HG03442 (cell line): Measurements from ENCODE around the gene AGTRAP.

Experiments used
- ATAC-seq: cut with Tn5 transposase; IDR thresholded peaks from one replicate; pipeline ENCODE4 v1.9.1; 2021; ENCODE audit warnings: mild to moderate bottlenecking, moderate library complexity; ENCODE audit not compliant: unreplicated experiment

Gene AGTRAP

DNA sequence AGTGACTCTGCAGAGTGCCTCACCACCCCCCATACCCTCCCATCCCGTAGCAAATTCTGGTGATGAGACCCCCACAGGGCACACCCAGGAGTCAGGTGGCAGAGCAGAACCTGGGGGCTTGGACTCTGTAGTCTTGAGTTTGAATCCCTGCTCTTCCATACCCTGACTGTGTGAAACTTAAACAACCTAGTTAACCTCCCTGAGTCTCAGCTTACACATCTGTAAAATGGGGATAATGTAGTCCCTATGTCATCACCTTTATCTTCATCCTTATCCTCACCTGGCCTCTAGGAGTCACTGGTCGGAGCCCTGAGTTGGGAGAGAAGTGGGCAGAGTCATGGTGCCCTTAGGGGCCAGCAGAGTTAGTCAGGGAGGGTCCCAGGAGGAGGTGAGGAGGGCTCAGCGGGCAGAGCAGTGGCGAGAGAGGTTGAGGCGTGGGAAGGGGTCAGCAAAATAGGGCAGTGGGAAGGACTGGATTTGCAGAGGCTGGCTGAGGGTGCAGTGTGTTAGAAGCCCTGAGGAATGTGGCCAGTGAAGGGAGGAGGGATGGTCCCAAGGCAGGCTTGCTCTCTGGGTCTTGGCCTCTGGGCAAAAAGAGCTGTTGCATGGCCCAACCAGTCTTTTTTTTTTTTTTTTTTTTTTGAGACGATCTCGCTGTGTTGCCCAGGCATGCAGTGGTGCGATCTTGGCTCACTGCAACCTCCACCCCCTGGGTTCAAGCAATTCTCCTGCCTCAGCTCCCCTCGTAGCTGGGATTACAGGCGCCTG, 44.6 kb downstream of the AGTRAP start:
- ATAC-seq: no peak

DNA sequence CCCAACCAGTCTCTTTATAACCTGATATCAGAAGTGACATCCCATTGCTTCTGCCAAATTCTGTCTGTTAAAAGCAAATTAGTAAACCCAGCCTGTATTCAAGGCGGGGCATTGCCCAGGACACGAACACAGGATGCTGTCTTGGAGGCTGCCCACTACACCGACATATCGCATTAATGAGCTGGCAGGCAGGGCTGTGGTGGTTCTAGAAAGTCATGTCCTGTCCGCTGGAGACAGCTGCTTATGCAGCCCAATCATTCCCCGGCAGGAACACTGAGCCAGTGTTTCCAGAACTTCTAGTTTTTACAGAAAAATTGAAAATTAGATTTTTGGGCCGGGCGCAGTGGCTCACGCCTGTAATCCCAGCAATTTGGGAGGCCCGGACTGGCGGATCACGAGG, 45.4 kb downstream of the AGTRAP start:
- ATAC-seq: no peak

DNA sequence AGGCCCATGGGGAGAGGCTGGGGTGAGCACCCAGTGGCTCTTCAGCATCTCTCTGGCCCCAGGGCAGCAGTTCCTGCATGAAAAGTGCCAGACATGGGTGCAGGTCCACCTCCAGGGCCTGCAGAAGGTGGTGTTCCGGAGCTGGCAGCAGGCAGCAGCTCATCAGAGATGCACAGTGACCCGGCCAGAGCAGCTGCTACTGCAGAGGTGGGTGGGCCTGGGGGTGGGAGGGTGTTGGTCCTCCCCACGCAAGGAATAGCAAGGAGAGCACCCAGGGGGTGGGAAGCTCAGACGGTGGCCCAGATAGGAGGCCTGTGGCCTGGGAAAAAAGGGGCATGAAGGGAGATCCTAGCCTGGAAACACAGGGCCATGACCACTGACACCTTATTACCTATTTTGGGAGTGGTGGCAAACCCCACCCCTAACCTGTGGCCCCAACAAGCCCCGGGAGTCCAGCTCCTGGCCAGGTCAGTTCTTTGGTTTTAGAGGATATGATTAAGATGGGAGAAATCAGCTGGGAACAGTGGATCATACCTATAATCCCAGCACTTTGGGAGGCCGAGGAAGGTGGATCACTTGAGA, 46.3 kb downstream of the AGTRAP start:
- no peak for ATAC-seq

DNA sequence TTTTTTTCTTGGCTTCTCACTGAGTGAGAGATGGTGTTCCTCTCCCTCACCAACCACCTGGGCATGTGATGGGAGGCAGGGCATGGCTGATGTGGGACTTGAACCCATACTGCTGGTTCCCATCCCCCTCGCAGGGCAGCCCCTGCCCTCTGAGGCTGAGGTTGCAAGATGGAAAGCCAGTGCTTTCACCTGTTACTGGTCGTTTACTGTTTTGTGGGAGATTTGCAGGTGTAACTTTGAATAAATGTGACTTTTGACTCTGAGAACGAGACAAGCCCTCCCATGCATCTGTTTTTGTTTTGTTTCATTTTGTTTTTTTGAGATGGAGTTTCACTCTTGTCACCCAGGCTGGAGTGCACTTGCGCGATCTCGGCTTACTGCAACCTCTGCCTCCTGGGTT, 47.6 kb downstream of the AGTRAP start:
- ATAC-seq: no peak

DNA sequence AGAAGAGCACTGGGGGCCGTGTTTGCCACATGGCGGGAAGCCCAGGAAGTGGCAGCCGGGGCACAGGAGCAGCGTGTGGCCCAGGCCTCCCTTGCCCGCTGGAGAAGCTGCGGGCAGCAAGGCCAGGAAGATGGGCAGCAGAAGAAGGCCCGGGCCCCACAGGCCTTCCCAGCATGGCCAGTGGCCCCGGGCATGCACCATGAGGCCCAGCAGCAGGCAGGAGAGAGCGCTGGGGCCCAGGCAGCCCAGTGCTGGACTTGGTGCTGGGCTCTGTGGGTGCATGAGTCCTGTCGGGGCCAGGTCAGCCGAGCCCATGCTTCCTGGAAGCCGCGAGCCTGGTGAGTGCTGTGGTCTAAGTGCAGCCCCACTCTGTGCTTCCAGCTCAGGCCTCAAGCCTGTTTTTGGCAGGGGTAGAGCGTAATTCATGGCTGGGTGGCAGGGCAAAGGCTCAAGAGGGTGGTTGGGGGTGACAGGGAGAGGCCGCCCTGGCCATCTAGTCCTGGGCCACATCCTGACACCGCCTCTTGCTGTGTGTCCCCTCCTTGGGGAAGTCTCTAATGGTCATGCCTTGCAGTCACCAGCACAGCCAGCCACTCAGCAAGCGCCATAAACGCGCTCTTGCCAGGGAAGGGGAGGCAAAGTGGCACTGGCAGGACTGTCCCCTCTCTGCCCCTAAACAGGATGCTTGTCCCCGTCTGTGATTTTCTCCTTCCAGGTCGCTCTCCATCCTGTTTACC, 48.5 kb downstream of the AGTRAP start:
- ATAC-seq: no peak

DNA sequence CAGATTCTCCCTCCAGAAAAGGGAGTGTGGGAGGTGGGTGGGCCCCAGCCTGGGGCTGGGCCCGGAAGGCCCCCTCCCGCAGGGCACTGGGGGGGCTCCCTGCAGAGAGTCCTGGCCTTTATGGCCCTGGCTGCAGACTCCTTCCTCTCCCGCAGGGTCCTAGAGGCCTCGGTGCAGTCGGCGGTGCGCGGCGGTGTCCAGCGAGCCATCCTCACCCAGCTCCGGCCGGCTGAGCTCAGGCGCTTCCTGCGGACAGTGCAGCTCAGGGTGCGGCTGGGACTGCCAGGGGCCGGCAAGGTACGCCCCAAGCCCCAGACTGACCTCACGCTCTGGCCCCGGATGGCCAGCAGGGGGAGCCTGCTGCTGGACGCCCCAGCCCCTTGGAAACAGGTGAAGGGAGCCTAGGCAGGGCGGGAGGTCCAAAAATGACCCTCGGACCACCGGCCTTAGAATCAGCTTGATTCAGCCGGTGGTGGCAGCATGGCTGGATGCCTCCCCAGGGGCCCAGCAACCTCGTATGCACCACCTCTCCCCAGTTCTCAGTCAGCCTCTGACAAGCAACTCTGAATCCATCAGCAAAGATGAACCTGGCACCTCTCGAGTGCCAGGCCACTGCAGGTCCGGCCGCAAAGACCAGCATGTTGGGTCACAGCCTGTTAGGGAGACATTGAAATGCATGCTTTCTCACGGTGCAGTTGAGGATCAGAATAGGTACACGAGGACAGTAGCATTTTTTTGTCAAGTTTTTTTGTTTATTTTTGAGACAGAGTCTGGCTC, 49.2 kb downstream of the AGTRAP start:
- no peak for ATAC-seq

DNA sequence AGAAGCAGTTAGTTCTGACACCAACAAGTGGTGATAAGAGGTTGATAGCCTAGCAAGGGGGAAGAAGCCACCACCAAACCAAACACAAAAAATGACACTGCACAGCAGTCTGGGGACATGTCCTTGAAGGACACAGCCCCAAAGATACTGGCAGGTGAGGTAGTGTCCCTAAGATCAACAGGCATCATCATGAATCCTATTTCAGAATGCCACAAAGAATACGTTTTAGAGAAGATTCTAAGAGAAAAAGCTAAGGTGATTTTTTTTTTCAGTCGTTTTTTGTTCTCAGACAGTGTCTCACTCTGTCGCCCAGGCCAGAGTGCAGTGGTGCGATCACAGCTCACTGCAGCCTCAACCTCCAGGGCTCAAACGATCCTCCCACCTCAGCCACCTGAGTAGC, 50.2 kb downstream of the AGTRAP start:
- ATAC-seq: no peak

DNA sequence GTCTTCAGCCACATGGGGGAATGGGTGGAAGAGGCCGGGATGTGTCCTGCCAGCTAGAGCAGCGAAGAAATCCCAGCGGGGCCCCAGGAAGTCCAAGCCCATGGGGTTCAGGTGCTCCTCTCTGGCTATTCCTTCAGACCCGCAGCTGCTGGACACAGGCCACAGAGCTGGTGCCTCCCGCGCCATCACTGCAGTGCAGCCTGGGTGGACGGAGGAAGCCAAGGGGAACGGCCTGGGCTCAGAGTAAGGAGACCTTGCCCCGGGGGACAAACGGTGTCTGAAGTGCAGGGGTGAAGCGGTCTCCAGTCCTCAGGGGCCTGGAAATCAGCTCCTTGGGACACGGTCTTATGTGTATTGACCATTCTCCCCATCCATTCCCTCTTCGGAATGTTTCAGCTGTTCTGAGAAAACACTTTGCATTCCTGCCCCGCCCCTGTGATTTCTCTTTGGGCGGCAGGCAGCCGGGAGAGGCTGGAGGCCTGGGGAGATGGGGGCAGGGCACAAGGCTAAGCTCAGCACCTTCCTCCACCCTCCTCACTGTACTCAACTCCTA, 51.4 kb downstream of the AGTRAP start:
- no peak for ATAC-seq

DNA sequence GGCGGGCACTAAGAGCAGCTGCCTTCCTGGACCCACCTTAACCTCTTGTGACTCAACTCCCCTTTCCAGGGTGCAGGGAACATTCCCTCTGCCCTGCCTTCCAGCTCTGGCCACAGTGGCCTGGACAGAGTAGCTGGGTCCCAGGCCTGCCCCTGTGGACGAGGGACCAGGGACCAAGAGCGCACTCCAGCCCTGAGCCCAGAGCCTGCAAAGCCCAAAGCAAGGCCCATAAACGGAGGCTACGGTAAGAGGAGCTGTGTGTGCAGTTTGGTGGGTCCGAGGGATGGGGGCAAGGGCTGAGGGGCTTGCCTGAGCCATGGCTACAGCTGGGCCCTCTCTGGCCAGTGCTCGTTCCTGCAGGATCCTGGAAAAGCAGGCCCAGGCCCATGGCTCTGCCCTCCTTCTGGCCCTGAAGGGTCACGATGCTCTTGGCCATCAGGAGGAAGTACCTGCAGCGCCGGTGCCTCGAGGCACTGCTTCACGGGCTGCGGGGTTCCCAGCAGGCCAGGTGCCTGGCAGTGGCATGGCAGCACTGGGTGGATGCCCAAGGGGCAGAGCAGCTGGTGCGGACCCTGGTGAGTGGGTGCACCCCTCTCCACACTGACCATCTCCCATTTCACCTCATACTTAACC, 52.0 kb downstream of the AGTRAP start:
- ATAC-seq: no peak

DNA sequence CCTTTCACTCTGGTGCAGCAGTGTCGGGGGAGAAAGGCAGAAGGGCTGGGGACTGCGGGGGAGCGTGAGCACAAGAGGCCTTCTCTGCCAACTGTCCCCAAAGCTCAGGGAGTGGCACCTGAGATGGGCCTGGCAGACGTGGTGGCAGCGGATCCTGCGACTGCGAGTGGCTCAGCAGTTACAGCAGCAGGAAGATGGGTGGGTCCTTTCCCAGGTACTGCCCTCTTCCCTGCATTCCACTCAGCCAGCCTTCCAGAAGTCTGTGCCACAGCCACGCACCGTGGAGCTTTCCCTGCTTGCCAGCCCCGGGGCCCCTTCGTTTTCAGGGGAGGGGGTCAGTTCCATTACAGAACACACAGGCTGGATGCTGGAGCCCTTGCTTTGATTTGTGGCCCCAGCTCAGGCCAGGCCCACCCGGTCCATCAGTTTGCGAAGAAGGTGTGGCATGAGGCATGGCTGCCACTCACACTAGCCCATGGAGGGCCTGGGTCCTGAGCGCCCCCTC, 52.7 kb downstream of the AGTRAP start:
- no peak for ATAC-seq

DNA sequence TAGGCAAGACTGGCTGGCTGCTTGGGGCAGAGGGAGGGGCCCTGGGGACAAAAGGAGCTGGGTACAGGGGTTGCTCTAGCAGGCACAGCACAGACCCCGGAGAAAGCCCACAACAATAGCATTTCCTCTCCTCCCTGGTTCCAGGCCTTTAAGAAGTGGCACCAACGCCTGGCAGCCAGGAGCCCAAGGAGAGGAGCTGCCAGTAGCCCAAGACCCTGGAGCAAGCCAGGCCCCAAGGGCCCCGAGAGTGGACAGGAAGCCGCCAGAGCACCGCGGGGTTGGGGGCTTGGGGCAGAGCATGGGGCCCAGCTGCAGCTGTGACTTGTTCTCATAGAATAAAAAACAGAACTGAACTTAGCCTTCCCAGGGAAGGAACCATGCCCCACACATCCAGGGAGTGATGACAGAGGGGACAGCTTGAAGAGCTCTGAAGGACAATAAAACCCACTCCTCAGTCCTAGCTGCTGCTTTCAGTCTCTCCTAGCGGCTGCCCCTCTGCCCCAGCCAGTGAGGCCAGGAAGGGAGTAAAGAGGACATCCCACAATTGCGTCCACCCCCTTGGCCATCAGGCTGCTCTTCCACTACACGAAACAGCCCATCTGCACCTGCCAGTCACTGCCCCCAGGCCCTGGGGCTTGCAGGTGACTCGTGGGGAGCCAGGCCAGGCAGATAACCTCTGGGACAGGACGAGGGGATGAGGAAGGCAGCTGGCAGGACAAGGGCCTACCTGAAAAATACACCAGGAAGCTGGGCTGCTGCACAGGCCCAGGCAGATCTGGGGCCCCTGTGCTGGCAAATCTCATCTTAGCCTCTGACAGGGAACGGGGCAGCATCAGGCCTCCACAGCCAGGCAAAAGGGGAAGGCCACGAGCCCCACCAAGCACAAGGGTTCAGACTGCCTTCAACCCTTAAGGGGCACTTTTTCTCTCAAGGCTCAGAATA, 53.5 kb downstream of the AGTRAP start:
- no peak for ATAC-seq

DNA sequence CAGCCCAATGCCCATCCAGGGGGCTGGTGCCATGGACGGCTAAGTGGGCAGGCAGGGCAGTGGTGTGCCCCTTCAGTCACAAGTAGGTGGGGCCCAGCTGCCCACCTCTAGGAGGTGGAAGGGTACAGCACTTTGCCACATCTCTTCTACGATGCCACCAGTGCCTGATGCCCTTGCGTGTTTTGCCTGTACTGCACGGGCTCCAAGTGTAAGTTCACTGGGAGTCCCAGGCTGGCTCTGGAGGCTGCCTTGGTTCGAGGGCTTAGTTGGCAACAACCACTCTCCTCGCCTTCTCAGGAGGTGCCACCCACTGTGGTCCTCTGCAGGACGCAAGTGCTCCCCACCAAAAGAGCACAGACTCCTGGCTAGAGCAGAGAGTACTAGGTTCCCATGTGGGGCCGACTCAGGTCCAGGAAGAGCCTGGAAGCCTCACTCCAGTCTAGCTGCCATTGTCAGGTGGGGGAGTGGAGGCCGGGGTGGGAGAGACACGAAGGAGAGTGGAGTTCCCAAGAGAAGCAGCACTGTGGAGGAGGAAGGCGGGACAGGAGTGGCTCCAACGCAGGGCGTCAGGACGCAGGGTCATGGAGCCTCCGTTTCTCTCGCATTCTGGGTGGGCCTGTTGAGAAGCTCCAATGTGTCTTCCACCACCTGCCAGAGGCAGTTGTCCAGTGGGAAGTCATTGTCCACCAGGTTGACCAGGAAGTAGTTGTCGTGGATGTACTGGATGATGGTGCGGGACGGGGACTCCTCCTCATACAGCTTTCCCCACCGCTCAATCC, 54.4 kb downstream of the AGTRAP start:
- ATAC-seq: no peak

DNA sequence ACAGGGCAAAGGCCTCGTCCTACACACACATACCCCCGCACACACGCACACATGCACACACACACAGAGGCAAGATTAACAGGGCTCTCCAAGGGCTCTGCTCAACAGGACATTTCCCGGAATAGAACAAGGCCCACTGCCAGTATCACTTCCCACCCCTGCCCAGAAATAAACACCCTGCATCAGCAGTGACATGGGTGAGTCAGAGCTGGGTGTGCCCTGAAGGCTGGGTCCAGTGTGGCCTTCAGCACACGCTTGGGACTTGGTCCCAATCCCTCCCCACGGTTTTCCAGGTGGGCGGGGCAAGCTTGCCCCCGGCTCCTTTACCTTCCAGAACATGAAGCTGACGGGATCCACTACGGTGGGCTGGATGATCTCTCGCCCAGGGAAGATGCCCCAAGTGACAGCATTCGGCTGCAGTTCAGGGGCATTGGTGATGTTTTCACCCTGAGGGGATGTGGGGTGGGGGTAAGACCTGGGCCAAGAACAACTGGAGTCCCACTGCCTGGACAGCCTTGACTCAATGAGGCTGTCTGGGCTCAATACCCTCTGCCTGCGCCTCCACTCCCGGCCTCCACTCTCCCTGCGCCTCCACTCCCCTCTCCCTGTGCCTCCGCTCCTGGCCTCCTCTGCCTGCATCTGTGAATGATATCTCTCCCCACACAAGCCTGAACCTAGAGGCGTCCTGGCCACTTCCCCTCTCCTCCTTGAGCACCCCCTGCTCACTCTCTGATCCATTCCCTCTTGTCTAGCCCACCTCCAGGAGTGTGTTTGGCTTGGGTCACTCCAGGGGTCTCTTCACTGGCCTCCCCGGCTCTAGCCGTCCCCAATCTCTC, 55.2 kb downstream of the AGTRAP start:
- ATAC-seq: no peak

DNA sequence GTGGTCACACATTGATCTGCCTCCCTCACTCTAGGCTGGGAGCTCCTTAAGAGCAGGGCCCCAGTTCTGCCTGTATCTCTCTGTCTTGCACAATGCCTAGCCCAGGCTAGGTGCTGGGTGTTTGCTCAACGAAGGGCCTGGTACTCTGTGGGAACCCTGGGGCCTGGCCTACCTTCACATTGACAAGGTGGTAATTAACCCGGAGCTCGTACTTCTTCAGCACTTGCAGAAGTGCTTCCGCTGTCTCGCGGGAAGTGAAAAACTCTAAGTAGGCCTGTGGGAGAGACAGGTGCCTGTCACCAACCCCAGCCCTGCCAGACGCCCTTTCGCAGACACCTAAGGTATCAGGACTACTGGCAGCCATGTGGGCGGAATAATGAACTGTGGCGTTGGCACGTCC, 56.2 kb downstream of the AGTRAP start:
- no peak for ATAC-seq

DNA sequence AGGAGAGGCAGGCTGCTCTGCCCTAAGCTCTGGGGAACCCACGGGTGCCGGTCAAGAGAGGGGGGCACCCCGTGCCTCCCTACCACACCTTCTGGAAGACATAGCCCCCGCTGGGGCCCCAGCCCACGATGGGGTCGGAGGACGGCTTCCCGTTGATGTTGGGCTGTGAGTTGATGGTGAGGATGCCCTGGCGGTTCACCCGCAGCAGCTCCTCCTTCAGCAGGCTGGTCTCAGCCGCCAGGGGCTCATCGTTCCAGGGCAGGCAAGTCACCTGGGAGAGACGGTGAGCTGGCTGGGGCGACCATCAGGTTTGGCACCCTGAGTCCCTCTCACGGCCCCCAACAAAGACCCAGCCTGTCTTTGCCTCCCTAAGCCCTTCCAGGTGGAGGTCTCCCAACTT, 57.9 kb downstream of the AGTRAP start:
- ATAC-seq: no peak

DNA sequence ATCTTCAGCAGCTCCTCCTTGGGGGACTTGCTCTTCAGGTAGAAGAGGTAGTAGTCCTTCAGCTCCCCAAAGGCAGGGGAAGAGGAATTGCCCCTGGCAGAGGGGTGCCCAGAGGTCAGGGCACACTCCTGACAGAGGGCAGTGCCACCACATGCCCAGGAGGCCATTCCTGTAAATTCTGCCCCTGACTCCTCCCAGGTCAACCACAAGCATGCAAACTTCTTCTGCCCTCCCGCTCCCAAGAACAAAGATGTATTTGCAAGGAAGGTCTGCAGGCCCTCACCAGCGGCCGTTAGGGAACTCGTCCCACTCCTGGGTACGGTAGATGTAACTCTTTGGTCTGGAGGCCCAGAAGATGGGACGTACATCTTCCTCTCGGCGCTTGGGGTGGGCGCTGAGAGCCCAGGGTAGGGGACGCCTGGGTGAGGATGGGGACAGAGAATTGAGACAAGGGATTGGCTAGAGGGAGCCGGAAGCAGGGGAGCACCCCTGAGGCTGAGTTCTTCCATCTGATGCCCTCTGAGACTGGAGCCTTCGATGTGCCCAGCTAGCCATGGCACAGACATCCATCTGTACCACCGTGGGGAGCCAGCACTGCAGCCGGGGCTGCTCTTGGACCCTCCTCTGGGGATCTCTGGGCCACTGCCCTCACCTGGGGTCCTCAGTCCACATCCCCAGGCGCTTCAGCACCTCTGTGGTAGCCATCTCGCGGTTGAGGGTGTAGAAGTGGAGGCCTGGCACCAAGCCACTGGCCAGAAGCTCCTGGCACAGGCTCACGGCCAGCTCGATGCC, 58.7 kb downstream of the AGTRAP start:
- no peak for ATAC-seq
